IMR-90 (cell line): Measurements from ENCODE around the gene LDLRAD1. TPM values are rescaled to one million over a fixed set of nuclear protein-coding genes. Genes with fewer than 3 reads are reported as not detected.
"Not testable (repeated sequence)": the region's sequence is repeated elsewhere in the genome, so short reads cannot be mapped to it uniquely, and the experiment has no call there.

ENCODE experiments used
- ATAC-seq: fragments of 200-7000 bp; cut with Tn5 transposase; 2 replicates; pipeline ENCODE4 v1.9.1; 2020; ENCODE audit warnings: low read depth, mild to moderate bottlenecking, moderate library complexity
- BruUV-seq: library from RNA; stranded (reverse); fragments of 400-500 nt; replicated peaks from 2 replicates; lab custom pipeline; 2021; lab: Mats Ljungman, UMichigan
- CTCF ChIA-PET: fragments of 300-600 bp; formaldehyde crosslinking; extraction: SDS; loops from one replicate; lab custom pipeline; 2021; ENCODE audit warnings: antibody characterized with exemption; lab: Yijun Ruan, JAX
- POLR2A ChIA-PET: fragments of 300-600 bp; sonication (Branson Sonifier 250); formaldehyde crosslinking; loops from one replicate; lab custom pipeline; 2022; ENCODE audit warnings: antibody characterized with exemption; ENCODE audit not compliant: unreplicated experiment; lab: Charles Lee
- DNase-seq: peaks from one replicate; pipeline ENCODE4 v3.0.0; 2013
- H2AFZ ChIP-seq: replicated peaks from 2 replicates; pipeline ENCODE3; 2013; ENCODE audit warnings: low read length, mild to moderate bottlenecking; ENCODE audit not compliant: poor library complexity
- H2AK5ac ChIP-seq: 2 replicates; pipeline ENCODE4 v1.6.1; 2013; ENCODE audit warnings: low read depth, low read length, inconsistent platforms
- H2AK9ac ChIP-seq: replicated peaks from 2 replicates; pipeline ENCODE3; 2013; ENCODE audit warnings: mild to moderate bottlenecking, low read depth, low read length, moderate library complexity; ENCODE audit not compliant: poor library complexity
- H2BK120ac ChIP-seq: 2 replicates; pipeline ENCODE4 v1.6.1; 2013; ENCODE audit warnings: low read depth, low read length, inconsistent platforms
- H2BK15ac ChIP-seq: 3 replicates; pipeline ENCODE4 v1.6.1; 2013; ENCODE audit warnings: low read depth, low read length, inconsistent platforms
- H2BK20ac ChIP-seq: 2 replicates; pipeline ENCODE4 v1.6.1; 2013; ENCODE audit warnings: low read depth, mild to moderate bottlenecking, inconsistent platforms, low read length, moderate library complexity
- H2BK5ac ChIP-seq: 2 replicates; pipeline ENCODE4 v1.6.1; 2013; ENCODE audit warnings: mild to moderate bottlenecking, low read depth, low read length, inconsistent platforms; ENCODE audit not compliant: poor library complexity, severe bottlenecking
- H3K14ac ChIP-seq: replicated peaks from 2 replicates; pipeline ENCODE4 v1.6.1; 2013; ENCODE audit warnings: low read depth, low read length, inconsistent platforms
- H3K18ac ChIP-seq: 2 replicates; pipeline ENCODE4 v1.6.1; 2013; ENCODE audit warnings: low read depth, low read length, control low read depth
- H3K23ac ChIP-seq: 2 replicates; pipeline ENCODE4 v1.6.1; 2013; ENCODE audit warnings: low read depth, low read length, inconsistent platforms
- H3K27ac ChIP-seq: 2 replicates; pipeline ENCODE4 v1.5.1; 2013; ENCODE audit warnings: mild to moderate bottlenecking, control low read depth, low read length; ENCODE audit not compliant: insufficient read depth
- H3K27me3 ChIP-seq: 2 replicates; pipeline ENCODE4 v1.6.1; 2013; ENCODE audit warnings: low read length; ENCODE audit not compliant: control insufficient read depth, insufficient read depth
- H3K36me3 ChIP-seq: 2 replicates; pipeline ENCODE4 v1.6.1; 2013; ENCODE audit warnings: low read length, mixed read lengths; ENCODE audit not compliant: control insufficient read depth, insufficient read depth
- H3K4ac ChIP-seq: 2 replicates; pipeline ENCODE4 v1.6.1; 2013; ENCODE audit warnings: low read depth, low read length, inconsistent platforms
- H3K4me1 ChIP-seq: 2 replicates; pipeline ENCODE4 v1.6.1; 2013; ENCODE audit warnings: low read length, mixed read lengths; ENCODE audit not compliant: control insufficient read depth, insufficient read depth
- H3K4me2 ChIP-seq: 2 replicates; pipeline ENCODE4 v1.6.1; 2013; ENCODE audit warnings: low read depth, mild to moderate bottlenecking, control low read depth, low read length, moderate library complexity
- H3K4me3 ChIP-seq: 2 replicates; pipeline ENCODE4 v1.5.1; 2013; ENCODE audit warnings: low read depth, mild to moderate bottlenecking, control low read depth, low read length, moderate library complexity; ENCODE audit not compliant: insufficient read depth
- H3K56ac ChIP-seq: 2 replicates; pipeline ENCODE4 v1.6.1; 2013; ENCODE audit warnings: low read length, inconsistent platforms; ENCODE audit not compliant: insufficient read depth; ENCODE audit errors: extremely low read depth
- H3K79me1 ChIP-seq, 2 experiments: 2 replicates each; pipeline ENCODE4 v1.6.1; 2013; ENCODE audit warnings: low read length in 2 of 2, inconsistent platforms in 1 of 2, low read depth in 1 of 2
- H3K9ac ChIP-seq: 2 replicates; pipeline ENCODE4 v1.6.1; 2013; ENCODE audit warnings: low read depth, low read length, control low read depth
- H3K9me1 ChIP-seq: 2 replicates; pipeline ENCODE4 v1.6.1; 2013; ENCODE audit warnings: low read length, inconsistent platforms; ENCODE audit not compliant: insufficient read depth
- H3K9me3 ChIP-seq: 2 replicates; pipeline ENCODE4 v1.6.1; 2013; ENCODE audit warnings: low read length; ENCODE audit not compliant: control insufficient read depth, insufficient read depth
- H4K20me1 ChIP-seq: 2 replicates; pipeline ENCODE4 v1.6.1; 2013; ENCODE audit warnings: low read length, inconsistent platforms; ENCODE audit not compliant: insufficient read depth
- H4K5ac ChIP-seq: 2 replicates; pipeline ENCODE4 v1.6.1; 2013; ENCODE audit warnings: mild to moderate bottlenecking, low read depth, low read length, control low read depth
- H4K8ac ChIP-seq, 2 experiments: 2 replicates each; pipeline ENCODE4 v1.6.1; 2013; ENCODE audit warnings: low read depth in 2 of 2, low read length in 2 of 2, control low read depth in 1 of 2, inconsistent platforms in 1 of 2
- H4K91ac ChIP-seq: 2 replicates; pipeline ENCODE4 v1.6.1; 2013; ENCODE audit warnings: low read depth, low read length, inconsistent platforms; ENCODE audit not compliant: insufficient read depth
- WGBS, 2 experiments: methylation state at CpG; one replicate each; pipeline versions ENCODE4 v1.1.5 to v1.1.7; 2013; ENCODE audit warnings: missing lambda C conversion rate in 2 of 2; ENCODE audit not compliant: insufficient read length in 1 of 2; ENCODE audit errors: extremely low coverage in 2 of 2; 5-methylcytosine and 5-hydroxymethylcytosine counted together
- dilution Hi-C: fragments of 300-500 bp; cut with HindIII; formaldehyde crosslinking; loops from one replicate; pipeline ENCODE4 v1.14.3; 2018; ENCODE audit warnings: low sequenced_read_pairs; ENCODE audit not compliant: unreplicated experiment
- in situ Hi-C: fragments of 300-500 bp; cut with MboI; formaldehyde crosslinking; loops from 3 replicates; pipeline ENCODE4 v1.14.3; 2019; ENCODE audit warnings: low sequenced_read_pairs, inconsistent platforms, mixed read lengths
- intact Hi-C: fragments of 100-400 bp; cut with micrococcal nuclease; formaldehyde crosslinking; loops from 2 replicates; pipeline ENCODE4 v1.10.0; 2022
- polyA plus RNA-seq, 3 experiments: library from polyadenylated mRNA; depleted of rRNA; stranded (reverse); fragments of >200 nt; gene quantifications; 2 replicates each; pipeline ENCODE4 v1.2.3, GENCODE V29; 2012; ENCODE audit warnings: low replicate concordance in 1 of 3
- total RNA-seq: library from RNA; depleted of rRNA; stranded (reverse); fragments of >200 nt; gene quantifications from 2 replicates; pipeline ENCODE4 v1.2.3, GENCODE V29; 2012

LDLRAD1 gene
- total and polyA plus RNA-seq, 2 of the 4 experiments (the other 2 are of a cell fraction): not detected

DNA sequence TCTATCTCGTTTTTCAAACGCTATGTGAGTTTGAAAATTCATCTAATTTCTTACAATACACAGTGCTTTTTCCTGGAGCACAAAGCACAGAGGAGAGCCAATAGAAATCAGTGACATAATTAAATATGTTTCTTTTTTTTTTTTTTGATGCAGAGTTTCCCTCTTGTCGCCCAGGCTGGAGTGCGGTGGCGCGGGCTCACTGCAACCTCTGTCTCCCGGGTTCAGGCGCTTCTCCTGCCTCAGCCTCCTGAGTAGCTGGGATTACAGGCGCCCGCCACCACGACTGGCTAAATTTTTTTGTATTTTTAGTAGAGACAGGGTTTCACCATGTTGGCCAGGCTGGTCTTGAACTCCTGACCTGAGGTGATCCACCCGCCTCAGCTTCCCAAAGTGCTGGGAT, 32.4 kb upstream of the LDLRAD1 start:
- intact Hi-C loops: loop anchor here (5.0 kb wide), 2 partner anchors 173 to 188 kb away; no protein-coding TSS in a partner anchor
- DNase-seq, H4K91ac ChIP-seq, H3K9ac ChIP-seq, H3K14ac ChIP-seq, H4K5ac ChIP-seq, H4K8ac ChIP-seq, H3K4me1 ChIP-seq, H3K18ac ChIP-seq, BruUV-seq, H3K9me3 ChIP-seq, H2AFZ ChIP-seq, H2BK20ac ChIP-seq, H3K56ac ChIP-seq, dilution Hi-C loops, H2BK120ac ChIP-seq, H3K36me3 ChIP-seq, ATAC-seq, H3K4ac ChIP-seq, POLR2A ChIA-PET, H2AK9ac ChIP-seq, H3K4me3 ChIP-seq, H3K27me3 ChIP-seq, H3K23ac ChIP-seq, H2BK15ac ChIP-seq, H3K27ac ChIP-seq, H2AK5ac ChIP-seq, H3K4me2 ChIP-seq, H2BK5ac ChIP-seq: not testable (repeated sequence)
- WGBS, 2 experiments: no CpG with 5 or more reads among the region's 12 CpGs
- Histone ChIP-seq H3K79me1 (peaks cover 20 to 63% of the 10 kb centered on the region in 2 experiments), H4K20me1 (peaks cover 14% of the 10 kb centered on the region), H3K9me1 (peaks cover 10% of the 10 kb centered on the region)
- CTCF ChIA-PET: interaction anchor here (1.5 kb wide), 1 partner anchor 172 kb away, joined by 3 read pairs; no protein-coding TSS in a partner anchor
- in situ Hi-C loops: loop anchor here (25.0 kb wide), 1 partner anchor 188 kb away; no protein-coding TSS in a partner anchor
